IPS DF 6.9 (cell line): ENCODE results near the gene NPTN.

ENCODE experiments used
- DNase-seq: peaks from one replicate; pipeline ENCODE4 v3.0.0-alpha.2; 2013; ENCODE audit warnings: low read depth, low spot score
- H3K27ac ChIP-seq: one replicate; pipeline ENCODE4 v1.5.1; 2013; ENCODE audit warnings: low read length, control low read depth
- H3K27me3 ChIP-seq: 2 replicates; pipeline ENCODE4 v1.6.1; 2013; ENCODE audit warnings: mild to moderate bottlenecking, low read length; ENCODE audit not compliant: control insufficient read depth, insufficient read depth
- H3K36me3 ChIP-seq: 2 replicates; pipeline ENCODE4 v1.6.1; 2013; ENCODE audit warnings: low read length; ENCODE audit not compliant: control insufficient read depth, insufficient read depth
- H3K4me1 ChIP-seq: 2 replicates; pipeline ENCODE4 v1.6.1; 2013; ENCODE audit warnings: low read length; ENCODE audit not compliant: control insufficient read depth, insufficient read depth
- H3K4me3 ChIP-seq: 2 replicates; pipeline ENCODE4 v1.5.1; 2013; ENCODE audit warnings: mild to moderate bottlenecking, low read length
- H3K9me3 ChIP-seq: 2 replicates; pipeline ENCODE4 v1.6.1; 2013; ENCODE audit warnings: low read length, inconsistent platforms; ENCODE audit not compliant: control insufficient read depth, insufficient read depth
- WGBS: extraction: QIAGEN DNeasy Blood & Tissue Kit; methylation state at CpG from one replicate; pipeline ENCODE4 v1.1.7; 2013; ENCODE audit warnings: mixed read lengths, missing lambda C conversion rate; ENCODE audit not compliant: insufficient read length, insufficient coverage; 5-methylcytosine and 5-hydroxymethylcytosine counted together

NPTN gene

DNA sequence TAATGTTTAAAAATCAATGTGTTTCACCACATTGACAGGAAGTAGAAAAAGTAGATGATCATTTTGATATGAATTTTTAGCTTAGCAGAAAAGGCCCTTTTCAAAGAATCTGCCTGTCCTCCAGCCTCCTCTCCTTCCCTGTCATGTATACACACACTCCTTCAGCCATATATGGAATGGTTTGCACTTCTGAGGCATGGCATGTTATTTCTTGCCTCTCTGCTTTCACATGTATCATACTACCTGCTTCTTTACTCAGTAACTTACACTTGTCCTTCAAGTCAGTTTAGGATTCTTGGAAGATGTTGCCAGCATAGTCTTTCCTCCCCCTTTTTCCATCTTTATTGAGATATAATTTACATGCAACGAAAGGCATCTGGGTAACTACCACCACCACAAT, 111.2 kb downstream of the NPTN start:
- WGBS = no CpG with 5 or more reads among the region's 1 CpG

DNA sequence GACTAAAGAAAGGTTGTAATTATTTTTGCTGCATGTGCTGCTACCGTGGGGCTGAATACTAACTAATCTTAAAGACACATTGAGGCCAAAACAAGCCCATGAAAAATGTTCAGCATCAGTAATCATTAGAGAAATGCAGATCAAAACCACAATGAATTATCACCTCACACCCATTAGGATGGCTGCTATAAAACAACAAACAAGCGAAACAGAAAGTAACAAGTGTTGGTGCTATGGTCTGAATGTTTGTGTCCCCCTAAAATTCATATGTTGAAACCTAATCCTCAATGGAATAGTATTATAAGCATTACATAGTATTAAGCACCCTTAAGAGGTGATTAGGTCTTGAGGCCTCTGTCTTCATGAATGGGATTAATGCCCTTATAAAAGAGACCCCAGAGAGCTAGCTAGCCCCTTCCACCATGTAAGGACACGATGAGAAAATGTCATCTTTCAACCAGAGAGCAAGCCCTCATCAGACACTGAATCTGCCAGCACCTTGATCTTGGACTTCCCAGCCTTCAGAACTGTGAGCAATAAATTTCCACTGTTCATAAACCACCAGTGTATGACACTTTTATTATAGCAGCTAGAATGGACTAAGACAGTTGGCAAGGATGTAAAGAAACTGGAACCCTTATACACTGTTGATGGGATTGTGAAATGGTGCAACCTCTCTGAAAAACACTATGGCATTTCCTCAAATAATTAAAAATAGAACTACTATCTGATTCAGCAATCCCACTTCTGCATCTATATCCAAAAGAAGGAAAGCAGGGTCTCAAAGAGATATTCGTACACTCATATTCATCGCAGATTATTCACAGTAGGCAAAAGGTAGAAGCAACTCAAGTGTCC, 114.1 kb downstream of the NPTN start:
- no peak overlapping the region for H3K27ac ChIP-seq
- H3K4me1 ChIP-seq = 0 out of 2 replicates have a peak, but pooled peaks cover 2% of the 10 kb centered on the region
- no CpG with 5 or more reads among the region's 5 CpGs for WGBS
- no peaks in the 10 kb centered on the region for H3K36me3 ChIP-seq
- no peak overlapping the region for H3K4me3 ChIP-seq
- DNase-seq = no peak
- H3K9me3 ChIP-seq = no peaks in the 10 kb centered on the region; the same call in 1 of the 2 replicates
- no peaks in the 10 kb centered on the region for H3K27me3 ChIP-seq

More for the DNA sequence above, 111.2 kb downstream of the NPTN start:
- H3K27ac ChIP-seq = no peak overlapping the region
- no peaks in the 10 kb centered on the region for H3K27me3 ChIP-seq
- no peaks in the 10 kb centered on the region for H3K4me1 ChIP-seq
- H3K36me3 ChIP-seq = no peaks in the 10 kb centered on the region
- DNase-seq = no peak
- no peaks in the 10 kb centered on the region for H3K9me3 ChIP-seq
- H3K4me3 ChIP-seq = no peak overlapping the region

DNA sequence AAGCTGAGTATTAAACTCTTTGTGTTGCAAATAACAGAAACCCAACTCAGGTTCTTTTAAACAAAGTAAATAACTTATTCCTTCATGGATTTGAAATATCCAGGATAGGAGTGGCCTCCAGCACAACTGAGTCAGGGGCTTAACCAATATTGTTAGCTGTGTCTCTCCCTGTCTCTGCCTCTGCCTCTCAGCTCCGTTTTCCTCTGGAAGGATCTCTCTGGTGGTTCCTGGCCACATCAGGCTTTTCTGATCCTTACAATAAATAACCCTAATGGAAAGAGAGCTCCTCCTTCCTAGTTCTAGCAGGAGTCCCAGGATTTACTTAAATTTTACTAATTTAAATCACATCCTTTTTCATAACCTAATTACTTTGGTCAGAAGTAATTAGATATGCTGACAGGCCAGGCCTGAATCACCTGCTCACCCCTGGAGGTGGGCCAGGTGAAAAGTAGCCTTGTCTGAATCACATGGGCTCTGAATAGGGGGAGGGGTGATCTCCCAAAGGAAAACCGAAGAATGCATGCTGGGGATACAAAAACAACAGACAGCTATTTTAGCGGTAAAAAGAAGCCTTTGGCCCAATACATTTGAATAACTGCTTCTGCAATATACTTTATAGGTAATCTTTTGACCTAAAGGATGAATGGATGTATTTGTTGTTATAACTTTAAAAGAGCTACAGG, 114.9 kb downstream of the NPTN start:
- WGBS = no CpG with 5 or more reads among the region's 3 CpGs
- H3K4me3 ChIP-seq = no peak overlapping the region
- H3K36me3 ChIP-seq = no peaks in the 10 kb centered on the region
- no peaks in the 10 kb centered on the region for H3K27me3 ChIP-seq
- DNase-seq = peak; percentile 43
- H3K9me3 ChIP-seq = no peaks in the 10 kb centered on the region; the same call in 1 of the 2 replicates
- H3K27ac ChIP-seq = no peak overlapping the region
- 0 out of 2 replicates have a peak, but pooled peaks cover 2% of the 10 kb centered on the region for H3K4me1 ChIP-seq

DNA sequence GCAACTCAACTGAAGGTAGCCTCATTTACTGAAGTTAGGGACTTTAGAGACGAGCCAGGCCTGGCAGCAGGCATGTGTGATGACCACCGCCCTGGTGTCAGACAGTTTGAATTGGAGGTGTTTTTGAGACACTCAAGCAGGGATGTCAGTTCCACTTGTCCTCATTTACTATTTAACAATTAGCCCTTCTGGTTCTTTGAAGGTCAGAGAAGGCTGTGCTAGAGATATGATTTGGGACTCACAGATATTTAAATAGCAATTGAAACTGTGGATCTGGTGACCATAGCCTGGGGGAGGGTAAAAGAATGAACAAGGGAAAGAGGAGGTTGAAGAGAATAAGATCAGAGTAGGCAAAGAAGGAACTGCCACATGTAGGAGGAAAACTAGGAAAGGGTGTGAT, 115.6 kb downstream of the NPTN start:
- no peaks in the 10 kb centered on the region for H3K27me3 ChIP-seq
- 0 out of 2 replicates have a peak, but pooled peaks cover 2% of the 10 kb centered on the region for H3K4me1 ChIP-seq
- no peaks in the 10 kb centered on the region; the same call in 1 of the 2 replicates for H3K9me3 ChIP-seq
- no peak overlapping the region for H3K27ac ChIP-seq
- no peaks in the 10 kb centered on the region for H3K36me3 ChIP-seq
- WGBS = no CpG with 5 or more reads among the region's 2 CpGs
- H3K4me3 ChIP-seq = no peak overlapping the region
- DNase-seq = no peak

DNA sequence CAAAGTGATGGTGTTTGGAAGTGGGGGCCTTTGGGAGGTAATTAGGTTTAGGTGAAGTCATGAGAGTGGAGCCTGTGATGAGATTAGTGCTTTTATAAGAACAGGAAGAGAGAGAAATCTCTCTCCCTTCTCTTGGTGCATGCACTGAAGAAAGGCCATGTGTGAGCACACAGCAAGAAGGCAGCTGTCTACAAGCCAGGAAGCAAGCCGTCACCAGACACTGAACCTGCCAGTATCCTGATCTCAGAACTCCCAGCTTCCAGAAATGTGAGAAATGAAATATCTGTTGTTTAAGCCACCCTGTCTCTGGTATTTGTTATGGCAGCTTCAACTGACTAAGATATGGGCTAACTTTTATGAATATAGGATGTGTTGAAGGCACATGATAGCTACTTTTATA, 117.7 kb downstream of the NPTN start:
- no CpG with 5 or more reads among the region's 1 CpG for WGBS
- H3K4me3 ChIP-seq = no peak overlapping the region
- no peak for DNase-seq

More for the DNA sequence above, 117.7 kb downstream of the NPTN start:
- Histone ChIP-seq H3K4me1 (0 out of 2 replicates have a peak, but pooled peaks cover 2% of the 10 kb centered on the region), H3K36me3 (no peaks in the 10 kb centered on the region), H3K27me3 (no peaks in the 10 kb centered on the region), H3K27ac (no peak overlapping the region), H3K9me3 (no peaks in the 10 kb centered on the region; the same call in 1 of the 2 replicates)
